DMS79 (cell line): ENCODE measurements around the gene BHLHE40.
A peak's percentile ranks its signal among the peaks of the same experiment; 100 is the strongest.
"Not testable (repeated sequence)": the region's sequence is repeated elsewhere in the genome, so short reads cannot be mapped to it uniquely, and the experiment has no call there.

Source experiments
- DNase-seq: peaks from one replicate; lab custom pipeline; 2025; lab: John Stamatoyannopoulos, UW

Gene BHLHE40

GRCh38 chr3:4963669-4964570 lies 15.3 kb upstream of the BHLHE40 start:
- no peak for DNase-seq

GRCh38 chr3:4966006-4966405 lies 13.2 kb upstream of the BHLHE40 start:
- DNase-seq: not testable (repeated sequence)

GRCh38 chr3:4967683-4968082 lies 11.6 kb upstream of the BHLHE40 start:
- not testable (repeated sequence) for DNase-seq

- not testable (repeated sequence) for DNase-seq
Measured at GRCh38 chr3:4971437-4971836, 7.8 kb upstream of the BHLHE40 start.

GRCh38 chr3:4971838-4972237 lies 7.4 kb upstream of the BHLHE40 start:
- no peak for DNase-seq

- no peak for DNase-seq
Measured at GRCh38 chr3:4972652-4973643, 6.3 kb upstream of the BHLHE40 start.

GRCh38 chr3:4974154-4974553 lies 5.1 kb upstream of the BHLHE40 start:
- no peak for DNase-seq

GRCh38 chr3:4976109-4976508 lies 3.1 kb upstream of the BHLHE40 start:
- no peak for DNase-seq

GRCh38 chr3:4977001-4977852 lies 2.0 kb upstream of the BHLHE40 start:
- DNase-seq: no peak

- DNase-seq: no peak
Measured at GRCh38 chr3:4977853-4978203, 1.4 kb upstream of the BHLHE40 start.

- DNase-seq: peak; percentile 33
Measured at GRCh38 chr3:4978204-4978965, 852 bp upstream of the BHLHE40 start.

- no peak for DNase-seq
Measured at GRCh38 chr3:4978966-4979427, 240 bp upstream of the BHLHE40 start.

GRCh38 chr3:4980229-4981203 lies 1.3 kb downstream of the BHLHE40 start:
- DNase-seq: peak; percentile 21

- DNase-seq: peak; percentile 9
Measured at GRCh38 chr3:4981294-4981664, 2.0 kb downstream of the BHLHE40 start.

- no peak for DNase-seq
Measured at GRCh38 chr3:4981665-4982494, 2.6 kb downstream of the BHLHE40 start.

- DNase-seq: no peak
Measured at GRCh38 chr3:4982773-4983738, 3.8 kb downstream of the BHLHE40 start.

- no peak for DNase-seq
Measured at GRCh38 chr3:4983739-4984510, 4.7 kb downstream of the BHLHE40 start.
